CD4-positive, alpha-beta T cell treated with Interferon gamma for 1 hour (primary cell): ENCODE results near the gene BGLAP.
"Not testable (repeated sequence)": the region's sequence is repeated elsewhere in the genome, so short reads cannot be mapped to it uniquely, and the experiment has no call there.

Experiments
- DNase-seq: peaks from one replicate; pipeline ENCODE4 v3.0.0-alpha.2; 2020

Gene BGLAP

GRCh38 chr1:156241926-156242325 is at the start of gene BGLAP:
BGLAP (plus strand) TSS chr1:156242184; CDS start chr1:156242232, 48 bp downstream.
- no peak for DNase-seq

GRCh38 chr1:156193208-156193487 is 48.8 kb upstream of the BGLAP start:
- DNase-seq: no peak

- DNase-seq: peak; percentile 98
These were observed 48.3 kb upstream of the BGLAP start, which contains the start of gene SLC25A44 for GRCh38 chr1:156193488-156194299. SLC25A44 (plus strand) TSS chr1:156194104; CDS start chr1:156199848, 5,744 bp downstream.

DNA sequence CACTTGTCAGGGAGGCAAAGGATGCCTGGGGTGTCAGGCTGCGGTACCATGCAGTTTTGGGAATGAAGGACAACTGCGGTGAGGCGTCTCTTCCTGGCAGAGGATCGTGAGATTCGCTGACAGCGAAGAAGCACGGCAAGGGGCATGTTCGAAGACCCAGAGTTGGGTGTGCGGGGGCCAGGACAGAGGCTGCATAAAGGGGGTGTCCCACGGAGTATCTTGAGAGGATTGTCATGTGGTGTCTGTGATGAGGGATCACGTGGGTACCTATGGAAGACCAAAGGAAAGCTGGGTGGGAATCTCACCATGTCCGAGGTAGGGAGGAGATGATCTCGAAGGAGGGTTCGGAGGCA is 47.7 kb upstream of the BGLAP start:
- DNase-seq: no peak

DNA sequence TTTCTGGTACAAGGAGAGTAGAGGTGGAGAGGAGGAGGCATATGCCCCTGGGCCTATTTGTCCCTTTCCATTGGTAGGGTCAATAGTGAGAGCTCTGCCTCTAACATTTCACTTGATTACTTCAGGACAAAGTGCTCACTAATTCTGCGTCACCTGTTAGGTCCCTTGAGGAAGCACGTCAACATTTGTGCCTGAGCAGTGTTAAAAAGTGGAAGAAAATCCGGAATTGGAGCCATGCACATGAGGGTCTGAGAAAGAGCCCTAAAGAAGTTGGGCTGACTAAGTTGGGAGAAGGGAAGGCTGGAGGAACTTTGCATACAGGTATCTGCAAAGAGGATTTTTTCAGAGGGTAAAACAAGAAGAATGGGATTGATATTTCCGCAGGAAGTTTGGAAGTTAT is 46.1 kb upstream of the BGLAP start:
- DNase-seq: no peak

DNA sequence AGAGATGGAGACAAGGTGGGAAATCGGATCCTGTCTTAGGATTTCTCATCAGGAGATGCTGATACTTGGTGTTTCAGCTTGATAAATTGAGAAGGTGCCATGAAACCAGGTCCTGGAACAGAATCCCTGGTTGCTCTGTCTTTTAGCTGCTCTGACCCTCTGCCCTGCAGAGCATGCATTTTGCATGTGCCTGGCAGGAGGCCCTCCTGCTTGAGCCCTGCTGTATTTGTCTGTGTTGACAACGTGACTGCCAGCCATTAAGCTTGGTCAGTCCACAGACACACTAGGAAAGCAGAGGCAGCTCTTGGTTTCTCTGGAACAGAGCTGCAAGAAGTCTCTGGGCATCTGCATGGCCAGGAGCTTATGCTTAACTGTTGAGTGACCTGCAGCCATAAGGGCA is 45.5 kb upstream of the BGLAP start:
- DNase-seq: no peak

GRCh38 chr1:156198831-156199349 is 43.1 kb upstream of the BGLAP start:
- DNase-seq: no peak

GRCh38 chr1:156200044-156200443 is 41.9 kb upstream of the BGLAP start:
- DNase-seq: no peak

DNA sequence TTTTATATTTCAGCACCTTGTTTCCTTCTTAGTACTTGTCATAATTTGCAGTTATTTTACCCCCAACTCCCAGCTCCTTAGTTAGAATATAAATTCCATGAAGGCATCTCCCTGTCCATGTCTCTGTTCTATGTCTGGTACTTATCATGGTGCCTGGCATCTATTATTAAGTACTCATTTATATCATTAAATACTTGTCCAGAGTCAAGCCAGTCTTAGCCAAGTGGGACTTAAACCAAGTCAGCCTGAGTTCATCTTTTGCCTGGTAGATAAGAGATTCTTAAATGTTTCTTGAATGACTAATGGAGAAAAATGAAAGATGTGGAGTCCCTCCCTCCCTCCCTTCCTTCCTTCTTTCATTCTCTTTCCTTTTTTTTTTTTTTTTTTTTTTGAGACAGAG is 38.7 kb upstream of the BGLAP start:
- DNase-seq: no peak

GRCh38 chr1:156204686-156205085 is 37.3 kb upstream of the BGLAP start:
- no peak for DNase-seq

- no peak for DNase-seq
These were observed 30.7 kb upstream of the BGLAP start for GRCh38 chr1:156211243-156211642.

- no peak for DNase-seq
These were observed 29.9 kb upstream of the BGLAP start for GRCh38 chr1:156212130-156212529.

DNA sequence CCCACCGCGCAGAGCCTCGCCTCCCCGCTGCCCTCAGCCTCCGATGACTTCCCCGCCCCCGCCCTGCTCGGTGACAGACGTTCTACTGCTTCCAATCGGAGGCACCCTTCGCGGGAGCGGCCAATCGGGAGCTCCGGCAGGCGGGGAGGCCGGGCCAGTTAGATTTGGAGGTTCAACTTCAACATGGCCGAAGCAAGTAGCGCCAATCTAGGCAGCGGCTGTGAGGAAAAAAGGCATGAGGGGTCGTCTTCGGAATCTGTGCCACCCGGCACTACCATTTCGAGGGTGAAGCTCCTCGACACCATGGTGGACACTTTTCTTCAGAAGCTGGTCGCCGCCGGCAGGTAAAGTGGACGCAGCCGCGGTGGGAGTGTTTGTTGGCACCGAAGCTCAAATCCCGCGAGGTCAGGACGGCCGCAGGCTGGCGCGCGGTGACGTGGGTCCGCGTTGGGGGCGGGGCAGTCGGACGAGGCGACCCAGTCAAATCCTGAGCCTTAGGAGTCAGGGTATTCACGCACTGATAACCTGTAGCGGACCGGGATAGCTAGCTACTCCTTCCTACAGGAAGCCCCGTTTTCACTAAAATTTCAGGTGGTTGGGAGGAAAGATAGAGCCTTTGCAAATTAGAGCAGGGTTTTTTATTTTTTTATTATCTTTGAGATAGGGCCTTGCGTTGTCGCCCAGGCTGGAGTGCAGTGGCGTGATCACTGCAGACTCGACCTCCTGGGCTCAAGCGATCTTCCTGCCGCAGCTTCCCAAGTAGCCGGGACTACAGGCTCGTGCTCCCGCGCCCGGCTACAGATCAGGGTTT is 28.9 kb upstream of the BGLAP start, which contains the start of gene PMF1:
TSS of gene PMF1 (plus strand) at position 175 of the 811 bp plus-strand sequence. CDS start at position 184, 9 bp downstream.
- DNase-seq: peak; percentile 95

DNA sequence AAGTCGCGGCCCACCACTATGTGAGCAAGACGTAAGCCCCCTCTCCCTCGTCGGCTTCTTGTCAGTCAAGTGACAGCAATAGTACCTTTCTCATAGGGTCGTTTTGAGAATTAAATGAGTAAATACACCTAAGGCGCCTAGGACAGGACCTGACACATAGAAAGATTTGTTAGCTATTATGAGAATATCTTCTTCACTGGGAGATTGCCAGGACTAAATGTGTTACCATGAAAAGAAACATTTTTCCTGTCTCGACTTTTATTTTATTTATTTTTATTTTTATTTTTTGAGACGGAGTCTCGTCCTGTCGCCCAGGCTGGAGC is 28.4 kb upstream of the BGLAP start:
- DNase-seq: no peak

DNA sequence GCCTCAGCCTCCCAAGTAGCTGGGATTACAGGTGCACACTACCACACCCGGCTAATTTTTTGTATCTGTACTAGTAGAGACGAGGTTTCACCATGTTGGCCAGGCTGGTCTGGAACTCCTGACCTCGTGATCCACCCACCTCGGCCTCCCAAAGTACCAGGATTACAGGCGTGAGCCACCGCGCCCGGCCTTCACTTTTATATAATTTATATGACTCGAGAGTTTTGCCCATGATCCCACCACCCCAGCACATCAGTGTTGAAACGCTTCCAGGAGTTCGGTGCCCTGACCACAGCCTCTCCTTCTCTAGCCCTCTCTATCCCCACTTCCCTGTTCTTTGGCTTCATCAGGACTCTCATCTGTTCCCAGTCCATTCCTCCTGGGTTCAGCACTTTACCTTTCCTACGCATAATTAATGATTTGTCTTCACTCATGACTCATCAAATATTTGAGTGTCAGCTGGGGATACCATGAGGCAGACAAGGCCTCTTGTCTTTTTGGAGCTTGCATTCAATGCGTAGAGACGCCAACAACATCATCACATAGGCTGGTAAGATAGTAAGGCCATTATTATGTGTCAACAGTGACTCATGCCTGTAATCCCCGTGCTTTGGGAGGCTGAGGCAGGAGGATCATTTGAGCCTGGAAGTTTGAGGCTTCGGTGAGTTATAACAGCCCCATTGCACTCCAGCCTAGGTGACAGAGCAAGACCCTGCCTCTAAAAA is 27.8 kb upstream of the BGLAP start:
- no peak for DNase-seq

- DNase-seq: not testable (repeated sequence)
These were observed 25.5 kb upstream of the BGLAP start for GRCh38 chr1:156216361-156217086.

- no peak for DNase-seq
These were observed 24.1 kb upstream of the BGLAP start for GRCh38 chr1:156217871-156218270.

DNA sequence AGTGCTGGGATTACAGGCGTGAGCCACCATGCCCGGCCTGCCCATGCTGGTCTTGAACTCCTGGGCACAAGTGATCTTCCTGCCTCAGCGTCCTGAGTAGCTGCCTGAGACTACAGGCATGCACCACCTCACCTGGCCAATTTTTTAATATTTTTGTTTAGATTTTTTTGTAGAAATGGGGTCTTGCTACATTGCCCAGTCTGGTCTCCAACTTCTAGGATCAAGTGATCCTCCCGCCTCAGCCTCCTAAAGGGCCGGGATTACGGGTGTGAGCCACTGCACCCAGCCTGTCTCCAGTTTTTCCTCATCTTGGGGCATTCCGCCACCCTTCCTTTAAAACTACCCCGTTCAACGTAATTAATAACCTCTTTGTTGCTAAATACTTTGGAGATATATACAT is 21.8 kb upstream of the BGLAP start:
- DNase-seq: no peak

DNA sequence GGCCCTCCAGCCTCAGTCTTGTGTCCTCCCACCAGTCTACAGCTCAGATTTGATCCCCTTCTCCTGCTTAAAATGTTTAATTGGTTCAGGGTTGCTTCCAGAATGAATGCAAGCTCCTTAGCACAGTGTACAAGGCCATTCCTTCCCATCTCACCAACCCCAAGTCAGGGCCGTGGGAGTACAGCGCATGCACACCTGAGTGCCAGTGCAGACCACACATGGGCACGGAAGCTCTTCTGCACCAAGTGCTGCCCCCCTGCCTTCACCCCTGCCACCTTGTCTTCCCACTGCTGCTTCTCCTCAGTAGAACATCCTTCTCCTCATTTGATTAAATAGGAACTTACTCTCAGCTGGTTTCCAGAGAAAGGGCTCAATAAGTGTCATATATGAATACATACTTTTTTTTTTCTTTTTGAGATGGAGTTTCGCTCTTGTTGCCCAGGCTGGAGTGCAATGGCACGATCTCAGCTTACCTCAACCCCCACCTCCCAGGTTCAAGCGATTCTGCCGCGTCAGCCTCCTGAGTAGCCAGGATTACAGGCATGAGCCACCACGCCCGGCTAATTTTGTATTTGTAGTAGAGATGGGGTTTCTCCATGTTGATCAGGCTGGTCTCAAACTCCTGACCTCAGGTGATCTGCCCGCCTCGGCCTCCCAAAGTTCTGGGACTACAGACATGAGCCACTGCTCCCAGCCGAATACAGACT is 19.8 kb upstream of the BGLAP start:
- DNase-seq: no peak

GRCh38 chr1:156225677-156226014 is 16.3 kb upstream of the BGLAP start:
- no peak for DNase-seq

GRCh38 chr1:156226116-156226538 is 15.9 kb upstream of the BGLAP start:
- no peak for DNase-seq

- no peak for DNase-seq
These were observed 15.2 kb upstream of the BGLAP start for GRCh38 chr1:156226782-156227181.
